ENCODE data around the gene MYRFL. TPM values are rescaled to one million over a fixed set of nuclear protein-coding genes. Genes with fewer than 3 reads are reported as not detected.

The MYRFL gene
- total RNA-seq, 4 donors from 2014 or later, result not detected

- Histone ChIP-seq H3K36me3 (no peaks in the 10 kb centered on the region), H3K9me3 (no peaks in the 10 kb centered on the region), H3K27me3 (no peaks in the 10 kb centered on the region), H3K4me1 (no peaks in the 10 kb centered on the region), H3K4me3 (no peak overlapping the region), H3K27ac (no peak overlapping the region)
- 44 to 100% methylated on average over 1 to 3 of the region's 3 CpGs for WGBS, 2 donors (ENCODE audit: low coverage in 1 of 2)
- ATAC-seq, result no peak
- no peak for TF ChIP-seq POLR2AphosphoS5 (IDR thresholded peaks at IDR 0.05)
These were observed 2.7 kb upstream of the MYRFL start for GRCh38 chr12:69822201-69822860.

DNA sequence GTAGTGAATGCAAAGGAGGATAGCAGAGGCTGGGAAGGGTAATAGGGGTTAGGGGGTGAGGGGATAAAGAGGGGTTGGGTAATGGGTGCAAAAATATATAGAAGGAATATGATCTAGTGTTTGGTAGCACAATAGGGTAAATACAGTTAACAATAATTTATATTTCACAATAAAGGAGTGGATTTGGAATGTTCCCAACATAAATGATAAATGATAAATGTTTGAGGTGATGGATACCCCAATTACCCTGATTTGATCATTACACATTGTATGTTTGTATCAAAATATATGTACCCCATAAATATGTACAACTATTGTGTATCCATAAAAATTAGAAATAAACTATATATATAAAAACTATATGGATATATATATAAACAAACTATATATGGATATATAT is 999 bp upstream of the MYRFL start:
- TF ChIP-seq POLR2AphosphoS5 (IDR thresholded peaks at IDR 0.05), result no peak
- TF ChIP-seq, protein P1, sequence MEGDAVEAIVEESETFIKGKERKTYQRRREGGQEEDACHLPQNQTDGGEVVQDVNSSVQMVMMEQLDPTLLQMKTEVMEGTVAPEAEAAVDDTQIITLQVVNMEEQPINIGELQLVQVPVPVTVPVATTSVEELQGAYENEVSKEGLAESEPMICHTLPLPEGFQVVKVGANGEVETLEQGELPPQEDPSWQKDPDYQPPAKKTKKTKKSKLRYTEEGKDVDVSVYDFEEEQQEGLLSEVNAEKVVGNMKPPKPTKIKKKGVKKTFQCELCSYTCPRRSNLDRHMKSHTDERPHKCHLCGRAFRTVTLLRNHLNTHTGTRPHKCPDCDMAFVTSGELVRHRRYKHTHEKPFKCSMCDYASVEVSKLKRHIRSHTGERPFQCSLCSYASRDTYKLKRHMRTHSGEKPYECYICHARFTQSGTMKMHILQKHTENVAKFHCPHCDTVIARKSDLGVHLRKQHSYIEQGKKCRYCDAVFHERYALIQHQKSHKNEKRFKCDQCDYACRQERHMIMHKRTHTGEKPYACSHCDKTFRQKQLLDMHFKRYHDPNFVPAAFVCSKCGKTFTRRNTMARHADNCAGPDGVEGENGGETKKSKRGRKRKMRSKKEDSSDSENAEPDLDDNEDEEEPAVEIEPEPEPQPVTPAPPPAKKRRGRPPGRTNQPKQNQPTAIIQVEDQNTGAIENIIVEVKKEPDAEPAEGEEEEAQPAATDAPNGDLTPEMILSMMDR (IDR thresholded peaks at IDR 0.05), result no peak
- no peak for TF ChIP-seq POLR2A (IDR thresholded peaks at IDR 0.05)
- TF ChIP-seq EP300 (IDR thresholded peaks at IDR 0.05), result no peak
- H3K4me3 ChIP-seq, result no peak overlapping the region
- no peaks in the 10 kb centered on the region for H3K36me3 ChIP-seq
- H3K9me3 ChIP-seq, result no peaks in the 10 kb centered on the region
- no peaks in the 10 kb centered on the region for H3K4me1 ChIP-seq
- no peaks in the 10 kb centered on the region for H3K27me3 ChIP-seq
- ATAC-seq, result no peak
- no peak overlapping the region for H3K27ac ChIP-seq

DNA sequence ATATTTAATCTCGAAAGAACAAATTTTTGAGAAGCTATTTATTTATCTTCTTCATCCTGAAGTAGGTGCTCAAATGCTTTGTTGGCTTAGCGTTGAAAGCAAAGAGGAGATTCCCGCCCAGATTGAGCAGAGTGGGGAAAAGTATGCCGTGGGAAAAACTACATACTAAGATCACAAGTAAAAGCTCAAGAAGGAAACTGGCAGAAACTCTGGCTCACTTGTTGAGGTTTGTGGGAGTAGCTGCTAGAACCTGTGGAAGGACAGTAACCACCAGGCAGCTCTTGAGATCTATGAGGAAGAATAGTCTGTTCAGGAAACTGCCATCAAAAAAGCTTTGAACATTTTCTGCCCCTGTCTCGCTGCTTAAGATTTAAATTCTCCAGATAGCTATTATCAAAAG is 3.9 kb downstream of the MYRFL start:
- WGBS, 2 donors (ENCODE audit: low coverage in 1 of 2), result 74% methylated on average over 4 to 5 of the region's 5 CpGs
- Histone ChIP-seq H3K36me3 (no peaks in the 10 kb centered on the region), H3K4me1 (no peaks in the 10 kb centered on the region), H3K4me3 (no peak overlapping the region), H3K27ac (no peak overlapping the region), H3K9me3 (no peaks in the 10 kb centered on the region), H3K27me3 (no peaks in the 10 kb centered on the region)
- no peak for ATAC-seq
- TF ChIP-seq POLR2A (IDR thresholded peaks at IDR 0.05), result no peak
- TF ChIP-seq, protein P1 (IDR thresholded peaks at IDR 0.05), result no peak
- TF ChIP-seq POLR2AphosphoS5 (IDR thresholded peaks at IDR 0.05), result no peak
- no peak for TF ChIP-seq EP300 (IDR thresholded peaks at IDR 0.05)

DNA sequence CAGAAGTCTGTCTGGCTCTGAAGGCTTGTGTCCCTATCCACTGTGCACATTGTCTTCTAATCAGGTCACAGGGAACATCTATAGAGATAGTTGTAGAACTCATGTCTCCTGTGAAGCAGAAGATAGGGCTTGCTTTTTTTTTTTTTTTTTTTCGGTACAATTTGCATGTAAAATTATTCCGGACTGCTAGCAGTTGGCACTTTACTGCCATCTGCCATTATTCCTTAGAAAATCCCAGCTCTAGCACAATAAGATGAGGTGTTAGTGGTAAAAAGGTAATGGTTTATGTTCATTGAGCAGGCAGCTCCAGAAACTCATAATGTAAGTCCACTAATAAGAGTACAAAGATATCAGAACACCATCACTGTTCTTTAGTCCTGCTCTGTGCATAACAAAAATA is 8.7 kb downstream of the MYRFL start:
- no peak for ATAC-seq
- Histone ChIP-seq H3K4me3 (no peak overlapping the region), H3K36me3 (no peaks in the 10 kb centered on the region), H3K27me3 (no peaks in the 10 kb centered on the region), H3K4me1 (no peaks in the 10 kb centered on the region), H3K27ac (no peak overlapping the region), H3K9me3 (no peaks in the 10 kb centered on the region)
- TF ChIP-seq, protein P1 (IDR thresholded peaks at IDR 0.05), result no peak
- TF ChIP-seq POLR2A (IDR thresholded peaks at IDR 0.05) (no peak), POLR2AphosphoS5 (IDR thresholded peaks at IDR 0.05) (no peak), EP300 (IDR thresholded peaks at IDR 0.05) (no peak)
- WGBS, 2 donors (ENCODE audit: low coverage in 1 of 2), result 63 to 90% methylated on average over 2 of the region's 2 CpGs

DNA sequence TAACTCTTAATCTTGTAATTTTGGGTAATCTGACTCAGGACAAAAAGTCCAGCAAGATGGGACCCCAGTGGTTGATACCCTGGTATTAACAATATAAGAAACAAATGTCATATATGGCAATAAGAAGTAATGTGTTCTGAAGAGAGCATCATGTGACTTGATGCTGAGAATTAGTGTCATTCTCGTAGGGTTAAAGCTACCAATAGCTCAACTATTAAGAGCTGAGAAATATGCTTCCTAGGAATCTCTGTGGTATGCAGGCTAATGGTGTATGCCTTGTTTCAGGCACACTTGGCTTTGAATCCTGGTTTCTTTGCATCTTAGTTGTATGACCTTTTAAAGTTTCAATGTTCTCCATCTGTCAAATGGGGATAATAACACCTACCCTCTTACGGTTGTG is 9.1 kb downstream of the MYRFL start:
- Histone ChIP-seq H3K27me3 (no peaks in the 10 kb centered on the region), H3K9me3 (no peaks in the 10 kb centered on the region), H3K36me3 (no peaks in the 10 kb centered on the region), H3K4me3 (no peak overlapping the region), H3K4me1 (no peaks in the 10 kb centered on the region), H3K27ac (no peak overlapping the region)
- TF ChIP-seq, protein P1 (IDR thresholded peaks at IDR 0.05), result no peak
- TF ChIP-seq POLR2AphosphoS5 (IDR thresholded peaks at IDR 0.05) (no peak), EP300 (IDR thresholded peaks at IDR 0.05) (no peak), POLR2A (IDR thresholded peaks at IDR 0.05) (no peak)
- 54 to 76% methylated on average over 2 of the region's 2 CpGs for WGBS, 2 donors (ENCODE audit: low coverage in 1 of 2)
- ATAC-seq, result no peak

All from gastroesophageal sphincter (tissue), 4 donors.